ENCODE data around the gene GALNT10. TPM values are rescaled to one million over a fixed set of nuclear protein-coding genes. Genes with fewer than 3 reads are reported as not detected.

Gene GALNT10
- total and polyA plus RNA-seq, 9 of the 15 experiments (the other 6 are each of a cell fraction or from before 2014, with no cell fraction given) = 4.6 to 37.1 (median 13.3) TPM

DNA sequence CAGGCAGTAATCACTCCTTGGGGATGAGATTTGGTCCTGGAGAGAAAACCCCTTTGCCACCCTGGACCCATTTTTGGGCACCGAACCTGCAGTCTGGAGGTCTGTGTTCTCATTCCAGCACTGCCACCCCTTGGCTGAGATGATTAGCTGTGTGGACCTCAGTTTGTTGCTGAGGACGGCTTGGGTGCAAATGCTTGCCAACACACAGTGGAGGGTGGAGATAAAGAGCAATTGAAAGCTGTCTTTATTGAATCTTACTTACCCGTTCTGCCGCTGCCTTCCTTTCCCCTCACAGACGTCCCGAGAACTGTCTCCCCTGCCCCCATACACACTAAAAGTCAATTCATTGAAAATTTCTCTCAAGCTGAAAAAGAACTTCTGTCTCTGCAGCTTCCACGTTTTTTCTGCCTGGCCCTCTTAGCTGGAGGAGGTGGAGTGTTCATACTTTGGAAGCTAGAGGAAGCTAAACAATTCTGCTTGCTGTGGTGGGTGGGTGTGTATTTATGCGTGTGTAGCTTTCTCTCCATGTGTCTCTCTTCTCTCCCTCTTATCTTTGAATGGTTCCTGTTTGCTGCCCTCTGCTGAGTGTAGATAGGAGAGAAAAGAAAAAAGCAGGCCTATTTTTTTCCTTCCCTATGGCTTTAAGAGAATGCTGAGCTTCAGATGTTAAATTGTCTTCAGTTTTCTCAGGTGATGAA lies 6.6 kb downstream of the GALNT10 start (continued):
- TF ChIP-seq ZNF584 (CRISPR knock-in tag; IDR thresholded peaks at IDR 0.05; ENCODE audit: low read depth) = 0 out of 2 replicates have a peak, but pooled peaks have one; percentile 34
- peak; percentile 93 for TF ChIP-seq CBFA2T2 (conservative IDR thresholded peaks at IDR 0.05)
- TF ChIP-seq GABPB2 (CRISPR knock-in tag; conservative IDR thresholded peaks at IDR 0.05) = no peak
- TF ChIP-seq, protein P1, sequence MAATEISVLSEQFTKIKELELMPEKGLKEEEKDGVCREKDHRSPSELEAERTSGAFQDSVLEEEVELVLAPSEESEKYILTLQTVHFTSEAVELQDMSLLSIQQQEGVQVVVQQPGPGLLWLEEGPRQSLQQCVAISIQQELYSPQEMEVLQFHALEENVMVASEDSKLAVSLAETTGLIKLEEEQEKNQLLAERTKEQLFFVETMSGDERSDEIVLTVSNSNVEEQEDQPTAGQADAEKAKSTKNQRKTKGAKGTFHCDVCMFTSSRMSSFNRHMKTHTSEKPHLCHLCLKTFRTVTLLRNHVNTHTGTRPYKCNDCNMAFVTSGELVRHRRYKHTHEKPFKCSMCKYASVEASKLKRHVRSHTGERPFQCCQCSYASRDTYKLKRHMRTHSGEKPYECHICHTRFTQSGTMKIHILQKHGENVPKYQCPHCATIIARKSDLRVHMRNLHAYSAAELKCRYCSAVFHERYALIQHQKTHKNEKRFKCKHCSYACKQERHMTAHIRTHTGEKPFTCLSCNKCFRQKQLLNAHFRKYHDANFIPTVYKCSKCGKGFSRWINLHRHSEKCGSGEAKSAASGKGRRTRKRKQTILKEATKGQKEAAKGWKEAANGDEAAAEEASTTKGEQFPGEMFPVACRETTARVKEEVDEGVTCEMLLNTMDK (IDR thresholded peaks at IDR 0.05; ENCODE audit: borderline replicate concordance, insufficient read depth, low read depth, low read length, poor library complexity, severe bottlenecking) = peak; percentile 35
- TF ChIP-seq, protein P2, sequence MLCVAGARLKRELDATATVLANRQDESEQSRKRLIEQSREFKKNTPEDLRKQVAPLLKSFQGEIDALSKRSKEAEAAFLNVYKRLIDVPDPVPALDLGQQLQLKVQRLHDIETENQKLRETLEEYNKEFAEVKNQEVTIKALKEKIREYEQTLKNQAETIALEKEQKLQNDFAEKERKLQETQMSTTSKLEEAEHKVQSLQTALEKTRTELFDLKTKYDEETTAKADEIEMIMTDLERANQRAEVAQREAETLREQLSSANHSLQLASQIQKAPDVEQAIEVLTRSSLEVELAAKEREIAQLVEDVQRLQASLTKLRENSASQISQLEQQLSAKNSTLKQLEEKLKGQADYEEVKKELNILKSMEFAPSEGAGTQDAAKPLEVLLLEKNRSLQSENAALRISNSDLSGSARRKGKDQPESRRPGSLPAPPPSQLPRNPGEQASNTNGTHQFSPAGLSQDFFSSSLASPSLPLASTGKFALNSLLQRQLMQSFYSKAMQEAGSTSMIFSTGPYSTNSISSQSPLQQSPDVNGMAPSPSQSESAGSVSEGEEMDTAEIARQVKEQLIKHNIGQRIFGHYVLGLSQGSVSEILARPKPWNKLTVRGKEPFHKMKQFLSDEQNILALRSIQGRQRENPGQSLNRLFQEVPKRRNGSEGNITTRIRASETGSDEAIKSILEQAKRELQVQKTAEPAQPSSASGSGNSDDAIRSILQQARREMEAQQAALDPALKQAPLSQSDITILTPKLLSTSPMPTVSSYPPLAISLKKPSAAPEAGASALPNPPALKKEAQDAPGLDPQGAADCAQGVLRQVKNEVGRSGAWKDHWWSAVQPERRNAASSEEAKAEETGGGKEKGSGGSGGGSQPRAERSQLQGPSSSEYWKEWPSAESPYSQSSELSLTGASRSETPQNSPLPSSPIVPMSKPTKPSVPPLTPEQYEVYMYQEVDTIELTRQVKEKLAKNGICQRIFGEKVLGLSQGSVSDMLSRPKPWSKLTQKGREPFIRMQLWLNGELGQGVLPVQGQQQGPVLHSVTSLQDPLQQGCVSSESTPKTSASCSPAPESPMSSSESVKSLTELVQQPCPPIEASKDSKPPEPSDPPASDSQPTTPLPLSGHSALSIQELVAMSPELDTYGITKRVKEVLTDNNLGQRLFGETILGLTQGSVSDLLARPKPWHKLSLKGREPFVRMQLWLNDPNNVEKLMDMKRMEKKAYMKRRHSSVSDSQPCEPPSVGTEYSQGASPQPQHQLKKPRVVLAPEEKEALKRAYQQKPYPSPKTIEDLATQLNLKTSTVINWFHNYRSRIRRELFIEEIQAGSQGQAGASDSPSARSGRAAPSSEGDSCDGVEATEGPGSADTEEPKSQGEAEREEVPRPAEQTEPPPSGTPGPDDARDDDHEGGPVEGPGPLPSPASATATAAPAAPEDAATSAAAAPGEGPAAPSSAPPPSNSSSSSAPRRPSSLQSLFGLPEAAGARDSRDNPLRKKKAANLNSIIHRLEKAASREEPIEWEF (CRISPR knock-in tag; IDR thresholded peaks at IDR 0.05) = 0 out of 2 replicates have a peak, but pooled peaks have one; percentile 36
- no peak for TF ChIP-seq ETV6 (IDR thresholded peaks at IDR 0.05; ENCODE audit: borderline replicate concordance in 1 of 2, low read depth in 2 of 2, low read length in 1 of 2)
- no peak for TF ChIP-seq ETV6 (CRISPR knock-in tag; IDR thresholded peaks at IDR 0.05; ENCODE audit: borderline replicate concordance)
- peak; percentile 69 for TF ChIP-seq HDAC3 (IDR thresholded peaks at IDR 0.05; ENCODE audit: borderline replicate concordance, partially characterized antibody)
- TF ChIP-seq, protein P3, sequence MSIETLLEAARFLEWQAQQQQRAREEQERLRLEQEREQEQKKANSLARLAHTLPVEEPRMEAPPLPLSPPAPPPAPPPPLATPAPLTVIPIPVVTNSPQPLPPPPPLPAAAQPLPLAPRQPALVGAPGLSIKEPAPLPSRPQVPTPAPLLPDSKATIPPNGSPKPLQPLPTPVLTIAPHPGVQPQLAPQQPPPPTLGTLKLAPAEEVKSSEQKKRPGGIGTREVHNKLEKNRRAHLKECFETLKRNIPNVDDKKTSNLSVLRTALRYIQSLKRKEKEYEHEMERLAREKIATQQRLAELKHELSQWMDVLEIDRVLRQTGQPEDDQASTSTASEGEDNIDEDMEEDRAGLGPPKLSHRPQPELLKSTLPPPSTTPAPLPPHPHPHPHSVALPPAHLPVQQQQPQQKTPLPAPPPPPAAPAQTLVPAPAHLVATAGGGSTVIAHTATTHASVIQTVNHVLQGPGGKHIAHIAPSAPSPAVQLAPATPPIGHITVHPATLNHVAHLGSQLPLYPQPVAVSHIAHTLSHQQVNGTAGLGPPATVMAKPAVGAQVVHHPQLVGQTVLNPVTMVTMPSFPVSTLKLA (conservative IDR thresholded peaks at IDR 0.05) = peak; percentile 90 to 96
- TF ChIP-seq NFXL1 (CRISPR knock-in tag; IDR thresholded peaks at IDR 0.05) = no peak
- TF ChIP-seq SAP30 (IDR thresholded peaks at IDR 0.05; ENCODE audit: borderline replicate concordance, insufficient read depth, low read depth, low read length, poor library complexity, severe bottlenecking) = peak; percentile 32
- peak; percentile 60; the same call in 1 of the 2 replicates for TF ChIP-seq ZNF175 (CRISPR knock-in tag; IDR thresholded peaks at IDR 0.05; ENCODE audit: low read depth)
- TF ChIP-seq, protein P4, sequence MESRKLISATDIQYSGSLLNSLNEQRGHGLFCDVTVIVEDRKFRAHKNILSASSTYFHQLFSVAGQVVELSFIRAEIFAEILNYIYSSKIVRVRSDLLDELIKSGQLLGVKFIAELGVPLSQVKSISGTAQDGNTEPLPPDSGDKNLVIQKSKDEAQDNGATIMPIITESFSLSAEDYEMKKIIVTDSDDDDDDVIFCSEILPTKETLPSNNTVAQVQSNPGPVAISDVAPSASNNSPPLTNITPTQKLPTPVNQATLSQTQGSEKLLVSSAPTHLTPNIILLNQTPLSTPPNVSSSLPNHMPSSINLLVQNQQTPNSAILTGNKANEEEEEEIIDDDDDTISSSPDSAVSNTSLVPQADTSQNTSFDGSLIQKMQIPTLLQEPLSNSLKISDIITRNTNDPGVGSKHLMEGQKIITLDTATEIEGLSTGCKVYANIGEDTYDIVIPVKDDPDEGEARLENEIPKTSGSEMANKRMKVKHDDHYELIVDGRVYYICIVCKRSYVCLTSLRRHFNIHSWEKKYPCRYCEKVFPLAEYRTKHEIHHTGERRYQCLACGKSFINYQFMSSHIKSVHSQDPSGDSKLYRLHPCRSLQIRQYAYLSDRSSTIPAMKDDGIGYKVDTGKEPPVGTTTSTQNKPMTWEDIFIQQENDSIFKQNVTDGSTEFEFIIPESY (CRISPR knock-in tag; IDR thresholded peaks at IDR 0.05) = no peak
- TF ChIP-seq RCOR1 (IDR thresholded peaks at IDR 0.05; ENCODE audit: borderline replicate concordance in 1 of 2, low read depth in 2 of 2, low read length in 2 of 2) = peak in 1 of 2 experiments; percentile 73; a peak in 1 of 4 replicates
- TF ChIP-seq RNF2 (IDR thresholded peaks at IDR 0.05) = peak; percentile 83

All from K562 (cell line).